ENCODE results near the gene ZDHHC17.

Gene ZDHHC17

DNA sequence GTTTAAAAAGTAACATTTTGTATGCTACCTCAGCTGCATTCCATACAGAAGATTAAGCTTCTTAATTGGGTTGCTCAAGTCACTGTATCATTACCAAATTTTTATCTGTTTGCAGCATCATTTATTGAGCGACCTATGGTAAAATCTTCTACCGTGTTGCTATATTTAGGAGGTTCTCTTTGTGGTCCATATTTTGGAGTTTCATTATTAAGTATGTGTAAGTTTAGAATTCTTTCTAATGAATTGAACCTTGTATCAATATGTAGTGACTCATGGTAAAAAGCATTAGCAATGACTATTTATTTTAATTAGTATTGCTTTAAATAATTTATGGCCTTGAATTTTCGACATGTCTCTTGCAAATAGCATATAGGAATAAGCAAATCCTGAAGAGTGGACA is 72.7 kb downstream of the ZDHHC17 start:
- no peak for DNase-seq

DNA sequence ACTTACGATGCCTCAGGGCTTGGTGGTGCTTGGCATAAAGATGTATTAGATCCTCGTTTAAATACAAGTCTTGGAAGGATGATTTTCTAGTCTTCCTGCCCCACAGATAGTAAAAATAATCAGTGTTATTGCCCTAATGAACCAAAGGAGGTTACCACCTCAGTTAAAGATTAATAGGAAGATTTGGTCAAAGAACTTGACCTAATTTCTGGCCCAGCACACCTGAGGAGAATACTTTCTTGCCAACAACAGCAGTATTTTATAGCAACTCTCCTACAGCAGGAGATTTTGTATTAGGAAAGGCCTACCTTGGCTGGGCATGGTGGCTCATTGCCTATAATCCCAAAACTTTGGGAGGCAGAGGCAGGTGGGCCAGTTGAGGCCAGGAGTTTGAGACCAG is 83.3 kb downstream of the ZDHHC17 start:
- DNase-seq = no peak

DNA sequence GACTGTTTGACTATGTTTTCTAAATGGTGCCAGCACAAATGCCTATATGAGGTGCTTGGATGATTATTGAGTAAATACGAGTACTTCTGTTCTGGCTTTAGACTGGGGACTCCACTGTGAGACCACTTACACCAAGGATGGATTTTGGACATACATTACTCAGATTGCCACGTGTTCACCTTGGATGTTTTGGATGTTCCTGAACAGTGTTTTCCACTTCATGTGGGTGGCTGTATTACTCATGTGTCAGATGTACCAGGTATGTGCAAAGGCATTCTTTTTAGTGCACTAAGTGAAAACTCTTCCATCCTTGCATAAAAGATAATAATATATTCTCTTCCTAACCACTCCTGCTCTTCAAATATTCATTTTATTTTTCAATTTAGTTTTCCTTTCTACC is 84.2 kb downstream of the ZDHHC17 start:
- DNase-seq = no peak

DNA sequence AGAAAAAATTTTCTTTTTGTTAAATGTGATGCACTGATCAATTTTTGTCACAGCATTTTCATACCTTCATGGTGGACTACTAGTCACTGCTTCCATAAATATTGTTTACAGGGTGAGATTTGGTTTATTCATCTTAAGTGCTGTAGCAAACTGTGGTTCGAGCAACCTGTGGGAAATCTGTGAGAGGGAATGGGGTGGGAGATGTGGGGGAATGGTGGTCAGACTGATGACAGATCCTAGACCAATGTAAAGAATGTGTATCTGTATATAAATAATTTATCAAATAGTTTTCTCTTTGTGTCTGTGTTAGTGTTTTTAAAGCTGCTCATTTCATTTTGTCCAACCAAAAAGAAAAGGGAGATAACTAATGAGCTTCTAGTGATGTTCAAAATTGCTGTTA is 88.2 kb downstream of the ZDHHC17 start:
- no peak for DNase-seq

DNA sequence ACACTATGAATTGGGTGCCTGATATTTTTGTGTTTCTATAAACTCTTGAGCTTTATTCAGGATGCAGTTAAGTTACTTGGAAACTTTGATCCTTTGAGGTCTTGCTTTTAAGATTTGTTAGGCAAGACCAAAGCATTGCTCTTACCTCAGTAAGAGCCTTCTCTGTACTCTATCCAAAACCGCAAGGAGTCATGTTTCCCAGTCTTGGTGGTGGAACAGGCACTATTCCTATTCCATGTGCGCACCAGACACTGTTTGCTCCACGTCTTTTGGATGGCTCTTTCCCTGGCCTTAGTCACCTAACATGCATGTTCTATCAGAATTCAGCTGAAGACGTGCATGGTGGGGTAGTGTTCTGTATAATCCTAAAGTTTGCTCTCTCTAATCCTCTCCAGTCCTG is 91.4 kb downstream of the ZDHHC17 start:
- no peak for DNase-seq

DNA sequence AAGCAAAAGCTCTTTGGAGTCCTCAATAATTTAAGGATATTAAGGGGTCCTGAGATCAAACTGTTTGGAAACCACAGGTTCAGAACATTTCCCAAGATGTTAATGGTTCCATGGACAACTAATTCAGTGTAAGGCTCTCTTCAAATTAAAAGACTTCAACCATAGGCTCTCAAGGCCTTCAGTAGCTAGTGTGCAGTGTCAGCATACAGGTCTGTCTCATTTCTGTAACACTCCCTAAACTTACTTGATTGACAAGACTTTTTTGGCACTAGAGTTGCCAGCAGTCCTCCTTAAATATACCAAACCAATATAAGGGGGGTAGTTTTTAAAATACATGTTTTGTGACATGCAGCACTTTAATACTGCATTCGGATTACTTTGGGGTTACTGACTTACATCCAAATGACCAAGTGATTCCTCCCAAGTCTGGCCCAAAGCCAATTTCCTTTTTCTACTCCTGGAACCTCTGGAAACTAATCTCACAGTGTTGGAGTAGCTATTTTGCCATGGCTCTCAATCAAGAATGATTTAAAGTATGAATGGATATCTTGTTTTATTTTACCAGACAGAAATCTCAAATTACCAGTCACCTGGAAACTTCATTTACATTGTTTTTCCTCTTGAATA is 92.2 kb downstream of the ZDHHC17 start:
- no peak for DNase-seq

DNA sequence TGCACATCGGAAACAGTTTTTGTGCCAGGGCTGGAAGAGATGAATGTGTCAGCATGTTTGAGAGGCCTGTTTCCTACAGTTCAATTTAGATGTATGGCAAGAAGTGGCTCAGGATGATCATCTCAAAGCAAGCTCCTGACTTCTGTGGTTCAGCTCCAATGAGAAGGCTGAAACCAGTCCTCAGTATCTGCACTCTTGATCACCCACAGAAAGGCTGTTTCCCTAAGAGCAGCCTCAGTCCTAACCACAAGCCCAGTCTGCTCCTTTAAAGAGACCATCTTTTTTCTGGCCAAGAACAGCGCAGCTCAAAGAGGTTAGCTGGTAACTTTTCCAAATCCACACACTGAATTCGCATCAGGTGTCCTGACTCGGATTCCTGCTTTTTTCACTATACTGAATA is 95.7 kb downstream of the ZDHHC17 start:
- no peak for DNase-seq

DNA sequence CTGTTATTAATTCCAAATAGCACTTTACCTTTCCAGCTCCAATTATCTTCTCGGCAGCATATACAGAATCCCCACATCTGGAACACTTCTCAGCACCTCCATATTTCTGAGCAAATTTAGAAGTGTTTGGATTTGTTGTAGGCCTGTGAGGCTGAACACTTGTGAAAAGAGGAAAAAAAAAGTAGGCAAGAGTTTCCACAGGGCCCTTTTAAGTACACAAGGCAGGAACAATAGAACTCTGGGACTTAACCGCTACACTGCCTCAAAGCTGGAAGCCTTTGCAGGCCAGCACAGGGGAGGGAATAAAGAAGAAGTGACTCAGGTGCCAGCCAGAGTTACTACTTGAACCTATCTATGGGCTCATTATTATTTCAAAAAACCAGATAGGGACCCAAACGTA is 96.3 kb downstream of the ZDHHC17 start:
- no peak for DNase-seq

DNA sequence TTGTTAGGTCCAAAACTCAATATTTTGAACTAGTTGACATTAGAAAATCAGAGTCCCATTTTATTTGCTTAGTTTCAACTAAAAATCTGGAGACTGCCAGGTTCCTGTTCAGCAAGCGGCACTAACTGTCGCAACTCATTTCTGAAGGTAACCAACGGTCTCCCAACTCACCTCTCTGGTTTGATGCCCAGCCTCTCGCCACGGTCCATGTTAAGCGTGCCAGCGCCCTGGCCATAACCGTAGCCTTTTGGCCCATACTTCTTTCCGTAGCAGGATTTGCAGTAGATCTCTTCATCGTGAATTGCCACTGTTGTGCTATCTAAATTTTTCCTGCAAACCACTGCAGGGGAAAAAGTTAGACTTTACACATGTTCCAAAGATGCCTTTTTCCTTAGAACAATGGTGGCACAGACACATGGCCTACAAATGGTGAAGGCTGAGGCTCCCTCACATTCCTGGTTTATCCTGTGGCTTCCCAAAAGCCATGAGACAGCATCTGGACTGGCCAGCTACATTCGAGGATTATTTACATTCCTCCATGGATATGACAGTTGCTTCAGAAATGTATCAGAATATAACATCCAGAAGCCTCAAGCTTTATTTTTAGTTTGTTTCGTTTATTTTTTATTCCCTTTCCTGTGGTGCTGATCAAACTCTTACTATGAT is 99.2 kb downstream of the ZDHHC17 start:
- DNase-seq = no peak

DNA sequence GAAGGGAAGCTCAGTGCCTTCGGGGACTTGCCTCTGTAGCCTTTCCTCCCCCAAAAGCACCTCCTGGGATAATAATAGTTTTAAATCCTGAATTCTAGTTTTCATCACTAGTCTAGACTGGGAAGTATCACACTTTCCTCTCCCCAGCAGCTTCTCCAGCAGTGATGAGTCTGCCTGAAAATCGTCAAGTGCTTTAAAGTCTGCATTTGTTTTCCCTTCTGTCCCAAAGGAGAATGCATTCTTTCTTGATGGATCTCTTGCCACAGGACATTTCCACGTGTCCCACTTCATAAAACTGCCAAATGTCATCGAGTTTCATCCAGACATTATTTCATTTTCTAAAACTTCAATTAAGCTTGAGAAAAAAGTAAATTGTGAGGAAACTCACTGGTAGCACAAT is 99.9 kb downstream of the ZDHHC17 start:
- no peak for DNase-seq

DNA sequence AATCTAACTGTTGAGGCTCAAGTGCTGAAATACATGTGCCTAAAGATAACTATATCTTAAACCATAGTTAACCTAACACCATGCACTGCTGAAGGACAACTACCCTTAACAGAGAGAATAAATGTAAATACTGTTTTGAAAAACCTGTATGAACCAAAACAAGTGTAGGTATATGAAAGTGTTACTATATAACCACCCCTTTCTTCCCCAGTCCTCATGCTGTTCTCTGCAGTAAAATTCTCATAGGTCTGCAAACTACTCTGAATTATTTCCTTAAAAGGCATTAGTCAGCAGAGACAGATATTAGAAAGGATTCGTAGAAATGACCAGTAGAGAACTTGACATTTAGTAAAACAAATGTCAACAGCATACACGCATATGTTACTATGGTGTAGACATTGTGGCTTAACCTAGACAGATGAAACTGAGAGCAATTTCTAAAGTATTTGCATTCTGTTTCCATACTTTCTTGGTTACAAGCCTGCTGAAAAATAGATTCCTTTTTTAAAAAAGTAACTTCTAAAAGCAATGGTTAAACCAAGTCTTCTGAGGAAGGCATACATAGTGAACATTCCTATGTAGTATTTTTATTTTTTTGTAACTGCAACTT is 101.0 kb downstream of the ZDHHC17 start:
- DNase-seq = no peak

DNA sequence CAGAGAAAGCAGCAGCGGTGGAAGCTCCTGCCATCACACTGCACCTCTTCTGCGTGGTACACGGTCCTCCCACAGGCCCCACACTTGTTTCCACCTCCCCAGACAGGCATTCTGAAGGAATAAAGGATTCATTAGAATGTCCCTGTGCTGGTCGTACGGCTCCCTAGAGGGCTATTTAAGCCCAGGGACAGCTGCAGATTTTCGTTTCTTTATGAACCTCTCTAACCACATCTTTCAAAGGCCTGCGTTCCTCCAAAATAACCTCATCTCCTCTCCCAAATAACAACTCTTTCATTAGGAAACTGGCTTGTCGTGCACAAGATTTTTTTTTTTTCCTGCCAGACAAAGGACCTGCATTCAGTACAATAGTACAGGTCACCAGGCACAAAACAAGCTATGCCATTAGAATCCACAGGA is 102.2 kb downstream of the ZDHHC17 start:
- DNase-seq = no peak

DNA sequence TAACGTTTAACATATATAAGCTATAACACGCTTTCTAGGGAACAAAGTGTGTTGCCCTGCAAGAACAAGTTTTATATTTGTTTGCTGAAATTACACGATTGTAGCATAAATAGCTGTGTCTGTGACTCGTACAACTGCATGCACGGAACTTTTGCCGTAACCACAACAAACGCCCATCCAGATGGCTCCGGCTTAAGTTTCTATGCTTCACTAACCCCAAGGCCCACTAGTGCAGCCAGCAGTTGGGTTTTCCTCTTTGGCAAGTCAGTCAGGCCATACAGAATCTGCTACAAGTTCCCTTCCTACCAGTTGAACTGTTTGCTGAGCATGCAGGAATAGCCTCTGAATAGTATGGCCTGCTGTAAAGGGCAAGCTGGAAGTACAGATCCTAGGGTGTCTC is 102.8 kb downstream of the ZDHHC17 start:
- no peak for DNase-seq

DNA sequence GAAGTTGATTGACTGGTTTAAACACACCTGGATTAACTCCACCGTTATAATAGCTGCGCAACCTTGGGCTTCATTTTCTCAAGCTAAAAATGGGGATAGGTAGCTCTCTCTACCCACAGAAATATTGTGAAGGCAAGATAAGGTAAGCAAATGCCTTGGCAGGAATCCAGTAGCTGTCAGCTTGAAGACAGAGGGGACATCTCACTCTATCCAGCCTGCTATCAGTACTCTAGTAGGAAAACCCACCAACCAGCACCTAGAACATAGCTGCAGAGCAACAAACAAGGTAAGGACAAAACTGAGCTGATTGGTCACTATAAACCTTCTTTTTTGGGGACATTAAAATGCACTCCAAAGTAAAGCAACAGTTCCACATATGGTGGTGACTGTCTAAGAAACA is 107.2 kb downstream of the ZDHHC17 start:
- no peak for DNase-seq

DNA sequence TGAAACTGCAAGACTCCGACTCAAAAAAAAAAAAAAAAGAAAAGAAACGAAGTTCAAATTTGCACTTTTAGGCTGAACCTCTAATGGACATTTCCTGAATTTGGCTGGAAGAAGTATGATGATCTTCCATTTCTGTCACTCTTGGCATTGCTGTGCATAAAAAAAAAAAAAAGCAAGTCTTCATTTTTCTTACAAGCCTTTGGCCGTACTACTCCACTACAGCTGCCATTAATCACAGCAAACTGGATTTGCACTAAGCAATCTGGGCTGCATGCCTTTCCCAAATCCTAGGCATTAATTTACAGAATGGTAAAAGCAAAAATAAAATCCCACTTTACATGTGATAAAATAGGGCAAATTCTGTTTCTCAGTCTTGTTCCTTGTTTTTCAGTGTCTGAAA is 107.8 kb downstream of the ZDHHC17 start:
- DNase-seq = no peak

DNA sequence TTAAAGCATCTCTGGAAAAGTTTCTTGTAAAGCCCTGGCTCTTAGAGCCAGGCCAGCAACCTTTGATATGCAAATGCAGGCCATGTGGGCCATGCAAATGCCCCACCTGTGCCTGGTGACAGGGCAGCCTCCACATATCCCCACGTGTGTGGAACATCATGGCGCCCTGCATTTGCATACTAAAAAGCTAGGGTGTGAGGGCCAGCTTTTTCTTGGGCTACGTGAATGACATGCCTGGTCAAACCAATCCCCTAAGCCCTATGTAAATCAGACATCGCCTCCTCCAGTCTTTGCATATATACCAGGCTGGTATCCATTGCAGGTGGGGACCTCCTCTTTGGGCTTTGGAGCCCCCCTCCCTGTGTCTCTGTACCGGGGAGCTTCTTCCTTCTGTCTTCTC is 108.5 kb downstream of the ZDHHC17 start:
- DNase-seq = no peak

DNA sequence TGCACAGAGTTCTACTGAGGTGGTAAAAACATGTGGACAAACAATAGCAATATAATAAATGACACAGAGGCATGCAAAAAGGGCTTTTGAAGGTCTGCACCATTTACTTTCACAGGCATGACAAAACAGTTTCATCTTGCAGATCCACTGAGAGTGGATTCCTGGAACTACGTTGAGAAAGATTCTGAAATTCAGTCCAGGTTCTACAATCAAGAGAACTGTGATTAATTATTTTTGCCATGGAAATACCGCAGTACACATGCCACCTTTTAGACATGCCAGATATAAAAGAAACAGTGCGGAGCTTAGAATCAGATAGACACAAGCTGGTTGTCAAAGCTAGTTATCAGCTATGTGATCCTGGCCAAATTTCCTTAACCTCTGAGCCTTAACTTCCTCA is 110.1 kb downstream of the ZDHHC17 start:
- no peak for DNase-seq

DNA sequence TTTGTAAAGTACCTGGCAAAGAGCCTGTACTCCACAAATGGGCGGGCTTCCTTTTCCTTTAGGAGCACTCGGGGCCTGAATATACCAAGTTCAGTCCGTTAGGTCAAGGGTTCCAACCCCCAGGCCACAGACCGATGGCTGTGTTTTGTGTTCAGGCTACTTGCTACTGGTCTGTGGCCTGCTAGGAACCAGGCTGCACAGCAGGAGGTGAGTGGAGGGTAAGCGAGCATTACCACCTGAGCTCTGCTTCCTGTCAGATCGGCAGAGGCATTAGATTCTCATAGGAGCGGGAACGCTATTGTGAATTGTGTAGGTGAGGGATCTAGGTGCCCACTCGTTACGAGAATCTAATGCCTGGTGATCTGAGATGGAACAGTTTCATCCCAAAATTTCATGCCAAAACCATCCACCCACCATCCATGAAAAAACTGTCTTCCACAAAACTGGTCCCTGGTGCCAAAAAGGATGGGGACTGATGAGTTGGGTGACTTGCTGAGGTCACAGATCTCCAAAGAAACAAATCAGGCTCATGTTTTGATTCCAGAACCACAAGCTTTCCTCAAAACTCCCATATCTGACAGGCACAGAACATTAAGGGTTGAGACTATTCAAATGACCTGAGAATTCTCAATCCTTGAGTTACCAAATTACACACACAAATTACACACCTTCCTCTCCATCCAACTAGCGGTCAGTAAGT is 110.7 kb downstream of the ZDHHC17 start:
- DNase-seq = no peak

DNA sequence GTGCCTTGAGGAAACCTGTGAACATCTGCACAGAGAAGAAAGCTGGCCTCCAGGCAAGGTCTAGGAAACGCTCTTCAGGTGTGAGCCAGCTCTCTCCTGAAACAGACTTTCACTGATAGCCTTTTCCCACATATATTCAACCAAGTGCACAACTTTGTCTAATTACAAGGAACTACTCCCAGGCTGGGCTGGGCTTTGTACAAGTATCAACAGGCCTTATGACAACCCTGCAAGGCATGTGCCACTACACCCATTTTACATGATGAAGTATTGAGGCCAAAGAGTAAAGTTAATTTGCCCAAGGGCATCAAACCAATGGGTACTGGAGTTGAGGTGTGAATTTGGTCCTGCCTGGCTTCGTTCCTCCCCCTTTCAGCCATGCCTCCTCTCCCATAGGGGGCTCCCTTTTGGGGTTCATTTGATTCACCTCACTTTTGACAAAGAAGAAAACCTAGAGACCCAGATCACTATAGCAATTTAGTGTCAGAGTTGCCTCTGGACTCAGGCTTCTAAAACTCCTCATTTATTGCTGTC is 112.8 kb downstream of the ZDHHC17 start:
- no peak for DNase-seq

DNA sequence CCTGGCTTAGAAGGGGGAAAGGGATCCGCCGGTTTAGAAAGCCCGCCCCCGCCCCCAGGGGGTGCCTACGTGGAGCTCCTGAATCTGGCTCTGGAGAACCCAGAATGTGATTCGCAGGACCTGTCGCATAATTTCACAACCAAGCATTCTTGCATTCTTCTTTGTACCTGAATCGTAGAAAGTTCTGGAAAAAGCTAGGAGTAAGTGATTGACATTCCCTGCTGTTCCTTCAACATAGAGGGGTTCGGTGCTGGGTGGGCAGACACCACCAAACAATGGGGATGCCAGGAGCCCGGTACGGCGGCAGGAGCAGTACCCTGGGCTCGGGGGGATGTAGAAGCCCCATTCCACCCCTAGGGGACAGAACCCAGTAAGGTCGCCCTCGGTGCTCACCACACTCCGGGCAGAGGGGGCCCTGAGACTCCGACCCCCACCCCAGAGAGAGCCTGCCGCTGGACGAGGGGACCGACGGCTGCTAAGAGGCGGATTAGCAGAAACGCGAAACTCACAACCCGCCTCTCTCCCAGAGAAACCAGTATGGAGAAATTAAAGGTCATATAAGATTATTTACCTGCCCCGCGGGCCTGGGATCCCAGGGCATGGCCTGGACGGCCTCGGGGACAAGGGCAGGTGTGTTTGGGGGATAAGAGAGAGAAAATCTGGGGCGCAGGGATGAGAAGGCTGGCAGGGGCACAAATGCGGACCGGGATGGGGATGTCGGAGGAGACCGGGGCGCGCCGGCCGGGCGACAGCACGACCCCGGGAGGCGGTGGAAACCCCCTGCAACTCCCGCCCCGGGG is 114.4 kb downstream of the ZDHHC17 start:
- peak; percentile 18 for DNase-seq

DNA sequence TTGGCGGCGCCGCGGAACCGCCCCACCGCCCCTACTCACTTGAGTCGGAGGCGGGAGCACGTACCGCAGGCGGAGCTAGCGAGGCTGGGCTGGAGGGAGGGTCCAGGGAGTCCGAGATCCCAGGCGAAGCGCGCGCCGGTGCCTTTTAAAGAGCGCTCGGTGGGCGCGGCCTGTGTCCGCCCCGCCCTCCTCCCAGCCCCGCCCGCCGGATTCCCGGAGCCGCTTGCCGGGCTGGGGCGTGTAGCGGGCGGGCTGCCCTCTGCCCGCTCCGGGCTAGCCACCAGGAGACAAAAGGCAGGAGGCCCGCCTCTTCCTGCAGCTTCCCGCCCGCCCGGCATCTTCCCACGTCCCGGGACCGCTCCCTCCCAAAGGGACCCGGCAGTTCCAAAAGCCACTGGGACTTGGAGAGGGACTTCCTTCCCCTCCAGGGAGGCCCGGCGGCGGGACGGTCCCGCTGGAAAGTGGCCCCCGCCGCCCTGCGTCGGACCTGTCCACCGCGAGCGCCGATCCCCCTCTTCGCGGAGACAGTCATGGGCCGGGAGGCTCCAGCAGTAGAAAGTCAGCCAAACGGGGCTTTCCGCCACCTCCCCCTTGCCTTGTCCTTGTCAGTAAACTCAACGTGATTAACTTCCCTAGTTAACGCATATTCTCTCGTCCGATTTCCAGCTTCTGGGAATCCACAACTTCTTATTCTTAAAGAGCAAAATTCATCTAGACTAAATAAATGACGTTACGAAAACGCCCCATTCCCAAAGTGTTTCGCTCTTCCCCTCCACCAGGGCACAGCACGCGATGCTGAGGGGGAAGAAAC is 115.2 kb downstream of the ZDHHC17 start, which contains the start of gene CSRP2:
Gene CSRP2, minus strand, starts transcription at position 121 of the 811 bp plus-strand sequence. CDS start 12,759 bp downstream, outside the sequence.
- DNase-seq = peak; percentile 58
